ENCODE results near the gene IRAG1.

The IRAG1 gene

DNA sequence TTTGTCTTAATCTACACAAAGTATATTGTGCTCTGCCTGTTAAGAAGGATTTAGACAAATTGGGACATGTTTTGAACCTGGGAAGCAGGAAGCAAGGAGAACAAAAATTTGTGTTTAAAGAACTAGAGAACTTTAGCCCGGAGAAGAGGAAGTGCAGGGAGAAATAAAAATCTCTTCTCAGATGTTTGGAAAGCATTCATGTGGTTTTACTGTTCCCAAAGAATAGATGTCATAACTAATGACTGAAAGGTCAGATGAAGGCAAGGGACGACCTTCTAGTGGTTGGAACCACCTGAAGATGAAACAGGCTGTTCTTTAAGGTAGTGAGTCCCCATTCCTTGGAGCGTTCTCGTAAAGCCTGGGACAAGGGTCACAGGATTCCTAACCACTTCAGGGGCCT lies 38.3 kb downstream of the IRAG1 start:
- Histone ChIP-seq H3K4me1 (ENCODE audit: control extremely low read depth in 1 of 4, control insufficient read depth in 4 of 4, insufficient read depth in 4 of 4, low read length in 3 of 4) (peaks cover 6 to 49% (median 42%) of the 10 kb centered on the region in 4 experiments), H3K27ac (ENCODE audit: insufficient read depth in 1 of 2, low read depth in 1 of 2, low read length in 2 of 2, poor library complexity in 1 of 2, severe bottlenecking in 2 of 2) (no peak overlapping the region), H3K9me3 (ENCODE audit: control extremely low read depth in 1 of 5, control insufficient read depth in 4 of 5, insufficient read depth in 2 of 5, low read depth in 1 of 5, low read length in 4 of 5) (no peaks in the 10 kb centered on the region), H3K4me3 (ENCODE audit: control insufficient read depth in 1 of 7, extremely low read depth in 1 of 7, insufficient read depth in 4 of 7, low read depth in 2 of 7, low read length in 6 of 7) (no peak overlapping the region), H3K27me3 (replicated peaks in 2 of 5; ENCODE audit: control insufficient read depth in 4 of 5, insufficient read depth in 5 of 5, low read length in 4 of 5) (no peaks in the 10 kb centered on the region), H3K36me3 (ENCODE audit: control insufficient read depth in 4 of 4, insufficient read depth in 4 of 4, low read length in 3 of 4) (no peaks in the 10 kb centered on the region)
- POLR2A ChIA-PET, result no interaction called here
- no peak for DNase-seq
- CTCF ChIA-PET, result interaction anchor here (0.7 to 8.0 kb wide), 30 partner anchors 9 to 249 kb away, joined by 3 to 59 read pairs (median 6); partner anchors contain the start of gene IRAG1
- 54% methylated on average over 4 of the region's 4 CpGs for WGBS (ENCODE audit: insufficient coverage)

DNA sequence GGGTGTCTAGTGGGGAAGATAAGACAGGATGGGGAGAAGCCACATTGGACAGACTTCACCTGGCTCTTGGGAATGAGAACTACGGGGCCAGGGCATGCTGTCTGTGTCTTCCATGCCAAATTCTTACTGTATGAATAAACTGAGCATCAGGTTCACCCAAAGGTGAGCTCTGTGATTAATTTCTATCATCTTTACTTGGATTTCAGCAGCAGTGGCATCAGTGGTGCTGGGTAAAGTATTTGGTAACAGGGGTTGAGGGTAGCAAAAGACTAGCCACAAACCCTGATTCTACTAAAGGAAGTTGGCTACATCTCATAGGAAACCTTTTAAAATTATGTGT lies 38.8 kb downstream of the IRAG1 start:
- WGBS (ENCODE audit: insufficient coverage), result 100% methylated on average over 1 of the region's 1 CpG
- POLR2A ChIA-PET, result no interaction called here
- CTCF ChIA-PET, result interaction anchor here (0.8 to 8.0 kb wide), 31 partner anchors 11 to 249 kb away, joined by 3 to 59 read pairs (median 5); partner anchors contain the start of gene IRAG1

DNA sequence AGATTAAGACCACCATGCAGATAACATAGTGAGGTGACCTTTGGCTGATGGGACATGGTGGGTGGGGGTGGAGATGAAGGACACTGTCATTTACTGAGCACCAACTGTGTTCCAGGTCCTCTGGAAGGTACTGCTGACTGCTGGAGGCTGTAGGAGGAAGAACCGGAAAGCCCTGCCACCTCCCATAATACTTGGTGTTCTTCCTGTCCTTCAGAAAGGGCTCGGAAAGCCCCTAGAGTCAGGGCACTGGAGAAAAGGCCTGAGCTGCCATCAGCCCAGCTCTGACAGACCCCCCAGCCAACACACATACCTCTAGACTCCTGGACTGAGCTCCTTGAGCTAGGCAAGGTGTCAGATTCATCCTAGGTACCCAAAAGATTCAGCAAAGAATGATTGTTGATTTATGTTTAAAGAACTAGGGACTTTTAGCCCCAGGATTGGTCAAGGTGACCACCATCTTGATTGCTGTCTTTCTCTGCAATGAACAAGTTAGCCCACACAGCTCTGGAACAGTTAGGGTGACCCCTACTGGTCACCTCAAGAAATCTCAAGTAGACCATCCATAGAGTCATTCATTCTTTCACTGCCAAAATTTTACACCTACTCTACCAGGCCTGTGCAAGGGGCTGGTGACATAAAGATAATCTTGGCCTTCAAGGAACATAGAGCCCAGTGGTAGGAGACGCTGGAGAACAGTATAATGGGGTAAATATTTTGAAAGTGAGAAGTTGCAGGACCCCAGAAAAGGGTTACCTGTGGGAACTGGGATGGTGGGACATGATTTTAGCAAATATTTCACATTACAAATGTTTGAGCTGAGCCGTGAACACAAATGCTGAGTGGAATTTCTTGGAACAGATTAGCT lies 39.4 kb downstream of the IRAG1 start:
- Histone ChIP-seq H3K4me3 (ENCODE audit: control insufficient read depth in 1 of 7, extremely low read depth in 1 of 7, insufficient read depth in 4 of 7, low read depth in 2 of 7, low read length in 6 of 7) (no peak overlapping the region), H3K27ac (ENCODE audit: insufficient read depth in 1 of 2, low read depth in 1 of 2, low read length in 2 of 2, poor library complexity in 1 of 2, severe bottlenecking in 2 of 2) (no peak overlapping the region), H3K4me1 (ENCODE audit: control extremely low read depth in 1 of 4, control insufficient read depth in 4 of 4, insufficient read depth in 4 of 4, low read length in 3 of 4) (peaks cover 6 to 41% (median 34%) of the 10 kb centered on the region in 4 experiments), H3K27me3 (replicated peaks in 2 of 5; ENCODE audit: control insufficient read depth in 4 of 5, insufficient read depth in 5 of 5, low read length in 4 of 5) (no peaks in the 10 kb centered on the region), H3K36me3 (ENCODE audit: control insufficient read depth in 4 of 4, insufficient read depth in 4 of 4, low read length in 3 of 4) (no peaks in the 10 kb centered on the region), H3K9me3 (ENCODE audit: control extremely low read depth in 1 of 5, control insufficient read depth in 4 of 5, insufficient read depth in 2 of 5, low read depth in 1 of 5, low read length in 4 of 5) (no peaks in the 10 kb centered on the region)
- 86% methylated on average over 3 of the region's 4 CpGs for WGBS (ENCODE audit: insufficient coverage)
- ChIA-PET POLR2A (no interaction called here), CTCF (interaction anchor here (0.5 to 8.0 kb wide), 42 partner anchors 9 to 660 kb away, joined by 3 to 59 read pairs (median 5); partner anchors contain the start of gene IRAG1)
- peak; percentile 64 to 76 (median 66) for DNase-seq

More for the DNA sequence above, 38.8 kb downstream of the IRAG1 start:
- Histone ChIP-seq H3K9me3 (ENCODE audit: control extremely low read depth in 1 of 5, control insufficient read depth in 4 of 5, insufficient read depth in 2 of 5, low read depth in 1 of 5, low read length in 4 of 5) (no peaks in the 10 kb centered on the region), H3K27me3 (replicated peaks in 2 of 5; ENCODE audit: control insufficient read depth in 4 of 5, insufficient read depth in 5 of 5, low read length in 4 of 5) (no peaks in the 10 kb centered on the region), H3K36me3 (ENCODE audit: control insufficient read depth in 4 of 4, insufficient read depth in 4 of 4, low read length in 3 of 4) (no peaks in the 10 kb centered on the region), H3K4me3 (ENCODE audit: control insufficient read depth in 1 of 7, extremely low read depth in 1 of 7, insufficient read depth in 4 of 7, low read depth in 2 of 7, low read length in 6 of 7) (no peak overlapping the region), H3K4me1 (ENCODE audit: control extremely low read depth in 1 of 4, control insufficient read depth in 4 of 4, insufficient read depth in 4 of 4, low read length in 3 of 4) (peaks cover 6 to 47% (median 40%) of the 10 kb centered on the region in 4 experiments), H3K27ac (ENCODE audit: insufficient read depth in 1 of 2, low read depth in 1 of 2, low read length in 2 of 2, poor library complexity in 1 of 2, severe bottlenecking in 2 of 2) (no peak overlapping the region)
- no peak for DNase-seq

DNA sequence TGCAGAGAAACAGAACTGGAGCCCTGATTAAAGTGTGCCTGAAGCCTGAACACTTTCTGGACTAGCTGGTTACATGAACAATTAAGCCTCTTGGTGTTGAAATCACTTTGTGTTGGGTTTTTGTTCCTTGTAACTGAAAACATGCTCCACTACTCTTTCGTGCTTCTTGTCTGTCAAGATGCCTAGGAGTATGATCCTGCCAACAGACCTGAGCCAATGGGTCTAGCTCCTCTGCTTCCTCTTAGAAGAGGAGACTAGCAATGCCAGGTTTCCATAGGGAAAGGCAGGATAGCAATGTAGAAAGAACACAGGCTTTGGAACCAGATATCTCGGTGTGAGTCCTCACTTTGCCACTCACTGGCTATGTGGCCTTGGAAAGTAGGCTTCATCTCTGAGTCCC lies 40.3 kb downstream of the IRAG1 start:
- ChIA-PET CTCF (interaction anchor here (1.0 to 8.0 kb wide), 26 partner anchors 8 to 249 kb away, joined by 3 to 59 read pairs (median 5); partner anchors contain the start of gene IRAG1), POLR2A (no interaction called here)

DNA sequence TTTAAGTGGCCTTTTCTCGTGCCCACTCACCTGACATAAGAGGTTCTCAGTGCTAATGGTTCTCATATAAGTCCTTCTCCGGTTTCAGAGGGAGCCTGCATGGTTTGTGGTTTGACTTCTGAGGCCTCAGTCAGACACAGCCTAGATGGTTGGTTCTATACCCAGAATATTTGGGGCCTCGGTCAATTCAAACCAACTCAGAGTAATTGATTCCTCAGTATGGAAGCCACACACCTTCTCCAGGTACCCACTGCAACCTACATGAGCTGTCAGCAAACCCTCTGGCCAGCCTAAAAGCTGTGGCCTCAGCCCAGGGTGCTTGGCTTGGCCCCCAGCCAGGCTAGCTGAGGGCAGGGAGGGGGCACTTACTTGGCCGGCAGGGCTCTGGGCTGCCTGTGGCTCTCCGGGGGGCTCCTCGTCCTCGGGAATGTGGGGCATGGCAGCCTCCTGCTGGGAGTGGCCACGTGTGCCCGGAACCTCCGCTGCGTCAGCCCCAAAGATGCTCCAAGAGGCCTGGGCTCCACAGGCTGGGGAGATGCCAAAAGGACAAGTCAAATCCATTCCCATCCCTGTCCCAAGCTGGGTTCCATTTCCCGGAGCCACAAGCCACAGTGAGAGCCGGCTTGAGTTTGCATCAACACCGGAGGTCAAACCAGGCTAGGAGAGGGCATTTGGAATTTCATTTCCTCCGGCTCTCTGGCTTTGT lies 41.7 kb downstream of the IRAG1 start:
- H3K27ac ChIP-seq (ENCODE audit: insufficient read depth in 1 of 2, low read depth in 1 of 2, low read length in 2 of 2, poor library complexity in 1 of 2, severe bottlenecking in 2 of 2), result no peak overlapping the region
- DNase-seq, result no peak
- ChIA-PET POLR2A (no interaction called here), CTCF (interaction anchor here (0.9 to 8.0 kb wide), 9 partner anchors 8 to 245 kb away, joined by 3 to 59 read pairs (median 5); no protein-coding TSS in a partner anchor)
- no peaks in the 10 kb centered on the region for H3K36me3 ChIP-seq (ENCODE audit: control insufficient read depth in 4 of 4, insufficient read depth in 4 of 4, low read length in 3 of 4)
- no peaks in the 10 kb centered on the region for H3K9me3 ChIP-seq (ENCODE audit: control extremely low read depth in 1 of 5, control insufficient read depth in 4 of 5, insufficient read depth in 2 of 5, low read depth in 1 of 5, low read length in 4 of 5)
- no peaks in the 10 kb centered on the region for H3K27me3 ChIP-seq (replicated peaks in 2 of 5; ENCODE audit: control insufficient read depth in 4 of 5, insufficient read depth in 5 of 5, low read length in 4 of 5)
- 92% methylated on average over 11 of the region's 15 CpGs for WGBS (ENCODE audit: insufficient coverage)
- H3K4me1 ChIP-seq (ENCODE audit: control extremely low read depth in 1 of 4, control insufficient read depth in 4 of 4, insufficient read depth in 4 of 4, low read length in 3 of 4), result peaks cover 6 to 23% (median 14%) of the 10 kb centered on the region in 4 experiments
- no peak overlapping the region for H3K4me3 ChIP-seq (ENCODE audit: control insufficient read depth in 1 of 7, extremely low read depth in 1 of 7, insufficient read depth in 4 of 7, low read depth in 2 of 7, low read length in 6 of 7)

More for the DNA sequence above, 40.3 kb downstream of the IRAG1 start:
- Histone ChIP-seq H3K27me3 (replicated peaks in 2 of 5; ENCODE audit: control insufficient read depth in 4 of 5, insufficient read depth in 5 of 5, low read length in 4 of 5) (no peaks in the 10 kb centered on the region), H3K36me3 (ENCODE audit: control insufficient read depth in 4 of 4, insufficient read depth in 4 of 4, low read length in 3 of 4) (no peaks in the 10 kb centered on the region), H3K9me3 (ENCODE audit: control extremely low read depth in 1 of 5, control insufficient read depth in 4 of 5, insufficient read depth in 2 of 5, low read depth in 1 of 5, low read length in 4 of 5) (no peaks in the 10 kb centered on the region), H3K27ac (ENCODE audit: insufficient read depth in 1 of 2, low read depth in 1 of 2, low read length in 2 of 2, poor library complexity in 1 of 2, severe bottlenecking in 2 of 2) (no peak overlapping the region), H3K4me1 (ENCODE audit: control extremely low read depth in 1 of 4, control insufficient read depth in 4 of 4, insufficient read depth in 4 of 4, low read length in 3 of 4) (peaks cover 6 to 31% (median 25%) of the 10 kb centered on the region in 4 experiments), H3K4me3 (ENCODE audit: control insufficient read depth in 1 of 7, extremely low read depth in 1 of 7, insufficient read depth in 4 of 7, low read depth in 2 of 7, low read length in 6 of 7) (no peak overlapping the region)
- DNase-seq, result no peak
- WGBS (ENCODE audit: insufficient coverage), result 100% methylated on average over 2 of the region's 2 CpGs

DNA sequence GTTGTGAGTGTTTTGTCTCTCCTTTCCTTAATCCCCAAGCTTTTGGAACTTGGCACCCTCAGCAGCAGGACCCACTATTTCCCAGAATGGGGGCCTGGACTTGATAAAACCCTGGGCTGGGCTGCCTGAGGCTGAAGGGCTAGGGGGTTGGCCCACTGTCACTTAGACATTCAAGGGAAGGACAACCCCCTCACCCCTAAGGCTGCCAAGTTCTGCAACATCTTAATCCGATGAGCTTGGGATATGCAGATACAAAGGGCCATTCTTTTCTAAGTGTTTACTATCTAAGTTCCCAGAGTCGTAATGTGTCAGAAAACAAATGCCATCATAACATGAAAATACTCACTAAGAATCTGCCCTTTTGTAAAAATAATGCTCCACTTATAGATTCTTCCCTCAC lies 42.9 kb downstream of the IRAG1 start:
- Histone ChIP-seq H3K36me3 (ENCODE audit: control insufficient read depth in 4 of 4, insufficient read depth in 4 of 4, low read length in 3 of 4) (no peaks in the 10 kb centered on the region), H3K27me3 (replicated peaks in 2 of 5; ENCODE audit: control insufficient read depth in 4 of 5, insufficient read depth in 5 of 5, low read length in 4 of 5) (no peaks in the 10 kb centered on the region), H3K9me3 (ENCODE audit: control extremely low read depth in 1 of 5, control insufficient read depth in 4 of 5, insufficient read depth in 2 of 5, low read depth in 1 of 5, low read length in 4 of 5) (no peaks in the 10 kb centered on the region), H3K27ac (ENCODE audit: insufficient read depth in 1 of 2, low read depth in 1 of 2, low read length in 2 of 2, poor library complexity in 1 of 2, severe bottlenecking in 2 of 2) (no peak overlapping the region), H3K4me3 (ENCODE audit: control insufficient read depth in 1 of 7, extremely low read depth in 1 of 7, insufficient read depth in 4 of 7, low read depth in 2 of 7, low read length in 6 of 7) (no peak overlapping the region), H3K4me1 (ENCODE audit: control extremely low read depth in 1 of 4, control insufficient read depth in 4 of 4, insufficient read depth in 4 of 4, low read length in 3 of 4) (peaks cover 4 to 25% (median 12%) of the 10 kb centered on the region in 4 experiments)
- ChIA-PET CTCF (interaction anchor here (0.9 to 8.0 kb wide), 5 partner anchors 13 to 174 kb away, joined by 3 to 59 read pairs (median 6); no protein-coding TSS in a partner anchor), POLR2A (no interaction called here)
- 100% methylated on average over 2 of the region's 2 CpGs for WGBS (ENCODE audit: insufficient coverage)
- DNase-seq, result no peak
